ENCODE measurements around the gene SLC35F3.
"Not testable (repeated sequence)": the region's sequence is repeated elsewhere in the genome, so short reads cannot be mapped to it uniquely, and the experiment has no call there.

Gene SLC35F3

GRCh38 chr1:234231061-234231892, 326.8 kb downstream of the SLC35F3 start:
- no peak for DNase-seq

GRCh38 chr1:234231893-234232276, 327.4 kb downstream of the SLC35F3 start:
- no peak for DNase-seq

GRCh38 chr1:234234199-234234598, 329.7 kb downstream of the SLC35F3 start:
- DNase-seq: no peak

GRCh38 chr1:234235434-234235881, 331.0 kb downstream of the SLC35F3 start:
- DNase-seq: no peak

GRCh38 chr1:234237393-234237792, 332.9 kb downstream of the SLC35F3 start:
- DNase-seq: no peak

GRCh38 chr1:234238060-234238459, 333.6 kb downstream of the SLC35F3 start:
- no peak for DNase-seq

GRCh38 chr1:234239515-234239914, 335.0 kb downstream of the SLC35F3 start:
- DNase-seq: no peak

- DNase-seq: no peak
Observed at GRCh38 chr1:234239936-234240335, 335.5 kb downstream of the SLC35F3 start.

- no peak for DNase-seq
Observed at GRCh38 chr1:234240680-234241079, 336.2 kb downstream of the SLC35F3 start.

GRCh38 chr1:234241941-234242490, 337.5 kb downstream of the SLC35F3 start:
- DNase-seq: no peak

- no peak for DNase-seq
Observed at GRCh38 chr1:234243521-234244260, 339.2 kb downstream of the SLC35F3 start.

GRCh38 chr1:234244482-234244881, 340.0 kb downstream of the SLC35F3 start:
- DNase-seq: no peak

GRCh38 chr1:234246638-234247116, 342.2 kb downstream of the SLC35F3 start:
- DNase-seq: no peak

- not testable (repeated sequence) for DNase-seq
Observed at GRCh38 chr1:234247746-234248145, 343.3 kb downstream of the SLC35F3 start.

GRCh38 chr1:234250747-234251146, 346.3 kb downstream of the SLC35F3 start:
- no peak for DNase-seq

GRCh38 chr1:234253732-234254131, 349.3 kb downstream of the SLC35F3 start:
- DNase-seq: peak; percentile 8

- DNase-seq: peak; percentile 6
Observed at GRCh38 chr1:234256359-234256758, 351.9 kb downstream of the SLC35F3 start.

- no peak for DNase-seq
Observed at GRCh38 chr1:234258071-234258470, 353.6 kb downstream of the SLC35F3 start.

GRCh38 chr1:234260578-234260977, 356.1 kb downstream of the SLC35F3 start:
- no peak for DNase-seq

GRCh38 chr1:234261545-234261944, 357.1 kb downstream of the SLC35F3 start:
- DNase-seq: no peak

GRCh38 chr1:234262007-234262753, 357.7 kb downstream of the SLC35F3 start:
- DNase-seq: no peak

GRCh38 chr1:234262754-234263105, 358.3 kb downstream of the SLC35F3 start:
- no peak for DNase-seq

- DNase-seq: no peak
Observed at GRCh38 chr1:234264832-234265231, 360.4 kb downstream of the SLC35F3 start.

All from OCI-M1 (cell line).